Upper lobe of left lung (tissue), 6 donors: Measurements from ENCODE around the gene FAM168A. TPM values are rescaled to one million over a fixed set of nuclear protein-coding genes. Genes with fewer than 3 reads are reported as not detected.

ENCODE experiments used
- ATAC-seq, 2 donors: fragments of 200-7000 bp; cut with Tn5 transposase; one replicate each; pipeline ENCODE4 v1.9.1; 2022; ENCODE audit warnings: mild to moderate bottlenecking in 2 of 2, moderate library complexity in 2 of 2; ENCODE audit not compliant: low FRiP score in 2 of 2
- DNase-seq, 2 donors: peaks; one replicate each; pipeline ENCODE4 v3.0.0-alpha.2; 2019 to 2020
- H3K27ac ChIP-seq, 4 donors: fragments of 200-600 bp; sonication (generic); one replicate each; pipeline ENCODE4 v1.5.1; 2016 to 2019
- H3K27me3 ChIP-seq, 4 donors: fragments of 200-600 bp; sonication (generic); one replicate each; pipeline ENCODE4 v1.5.1; 2017 to 2019
- H3K36me3 ChIP-seq, 4 donors: fragments of 200-600 bp; sonication (generic); one replicate each; pipeline ENCODE4 v1.5.1; 2016 to 2019
- H3K4me1 ChIP-seq, 4 donors: fragments of 200-600 bp; sonication (generic); one replicate each; pipeline ENCODE4 v1.5.1; 2018 to 2019
- H3K4me3 ChIP-seq, 4 donors: fragments of 200-600 bp; sonication (generic); one replicate each; pipeline ENCODE4 v1.5.1; 2017 to 2019; ENCODE audit warnings: mild to moderate bottlenecking in 2 of 4, moderate library complexity in 1 of 4
- H3K9me3 ChIP-seq, 4 donors: fragments of 200-600 bp; sonication (generic); one replicate each; pipeline ENCODE4 v1.5.1; 2018 to 2019
- CTCF ChIP-seq, 6 experiments: fragments of 450-650 bp in 4 of 6; fragments of 200-600 bp in 2 of 6; sonication (generic) in 2 of 6; IDR thresholded peaks; one replicate each; pipeline ENCODE4 v1.5.1; 2016 to 2019; ENCODE audit warnings: antibody characterized with exemption in 6 of 6
- EP300 ChIP-seq, 4 donors: sonication (generic); formaldehyde crosslinking; IDR thresholded peaks; one replicate each; pipeline ENCODE4 v1.5.1; 2017; ENCODE audit warnings: antibody characterized with exemption in 4 of 4, control low read depth in 2 of 4
- POLR2A ChIP-seq, 4 donors: fragments of 450-650 bp; IDR thresholded peaks; one replicate each; pipeline ENCODE4 v1.5.1; 2016 to 2017; ENCODE audit warnings: antibody characterized with exemption in 4 of 4, mild to moderate bottlenecking in 2 of 4
- POLR2AphosphoS5 ChIP-seq, 2 donors: sonication (generic); formaldehyde crosslinking; IDR thresholded peaks; one replicate each; pipeline ENCODE4 v1.5.1; 2017; ENCODE audit warnings: antibody characterized with exemption in 2 of 2
- WGBS, 2 donors: methylation state at CpG; one replicate each; pipeline ENCODE4 v1.1.5; 2017 to 2018; 5-methylcytosine and 5-hydroxymethylcytosine counted together
- total RNA-seq, 6 donors: library from RNA; depleted of rRNA in 4 of 6; stranded (reverse); fragments of >200 nt in 4 of 6; gene quantifications; one replicate each; pipeline versions ENCODE4 v1.1.0 to v1.2.1, GENCODE V29; 2016 to 2021
- donor health status: DM: no; HTN: no; CAD: no; lungs with moderate emphysema.
- donor health status: DM: no; HTN: yes; CAD: no; lungs with severe emphysema.

The FAM168A gene
- total RNA-seq, 6 donors from 2014 or later = 15.7 to 30.7 (median 24.1) TPM

GRCh38 chr11:73528483-73529203, 69.3 kb downstream of the FAM168A start:
- H3K4me3 ChIP-seq = peak overlapping the region in 3 of 4 donors; percentile 13 to 35 (median 35)
- H3K36me3 ChIP-seq = no peaks in the 10 kb centered on the region
- peaks cover 22 to 27% (median 23%) of the 10 kb centered on the region in 4 donors for H3K4me1 ChIP-seq
- 11 to 15% methylated on average over 5 of the region's 5 CpGs for WGBS, 2 donors
- no peaks in the 10 kb centered on the region for H3K9me3 ChIP-seq
- TF ChIP-seq CTCF (IDR thresholded peaks at IDR 0.05) (no peak), POLR2A (IDR thresholded peaks at IDR 0.05) (no peak), EP300 (IDR thresholded peaks at IDR 0.05) (no peak), POLR2AphosphoS5 (IDR thresholded peaks at IDR 0.05) (no peak)
- H3K27ac ChIP-seq = peak overlapping the region in 3 of 4 donors; percentile 48 to 65 (median 58)
- H3K27me3 ChIP-seq = no peaks in the 10 kb centered on the region
- no peak for DNase-seq
- ATAC-seq = peak in 1 of 2 donors; percentile 40

DNA sequence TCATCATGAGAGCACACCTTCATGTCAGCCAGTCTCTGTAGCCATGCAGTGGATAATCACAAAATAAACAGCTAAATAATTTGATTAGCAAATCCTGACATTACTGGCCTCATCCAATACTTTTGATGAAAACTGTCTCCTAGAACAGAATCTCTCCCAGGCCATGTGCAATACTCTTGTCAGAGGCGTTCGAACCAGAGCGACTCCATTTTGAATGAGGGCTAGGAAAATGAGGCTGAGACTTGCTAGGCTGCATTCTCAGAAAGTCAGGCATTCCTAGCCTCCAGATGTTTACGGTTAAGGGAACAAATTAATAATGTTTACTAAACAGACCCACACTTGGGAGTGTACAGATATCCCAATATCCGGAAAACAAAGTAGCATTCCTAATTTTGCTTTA, 69.9 kb downstream of the FAM168A start:
- TF ChIP-seq EP300 (IDR thresholded peaks at IDR 0.05) (no peak), CTCF (IDR thresholded peaks at IDR 0.05) (no peak), POLR2AphosphoS5 (IDR thresholded peaks at IDR 0.05) (no peak), POLR2A (IDR thresholded peaks at IDR 0.05) (no peak)
- 83 to 86% methylated on average over 5 of the region's 5 CpGs for WGBS, 2 donors

DNA sequence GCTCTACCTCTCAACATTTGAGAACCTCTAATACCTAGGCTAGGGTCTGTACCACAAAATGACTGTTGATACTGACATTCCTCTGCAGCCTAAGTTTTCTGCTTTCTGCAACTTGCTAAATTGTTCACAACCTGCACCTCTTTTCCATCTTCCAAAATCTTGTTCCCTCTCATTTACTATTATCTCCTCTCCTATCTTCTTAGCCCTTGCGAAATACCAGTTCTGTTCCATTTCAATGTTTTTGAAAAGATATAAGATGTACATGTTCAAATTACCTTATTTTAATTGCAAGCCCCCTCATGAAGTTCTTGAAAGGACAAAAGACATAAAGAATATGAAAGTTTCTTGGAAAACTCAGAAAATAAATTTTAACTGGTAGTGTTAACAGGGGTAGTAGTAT, 72.3 kb downstream of the FAM168A start:
- no peak overlapping the region for H3K4me3 ChIP-seq
- H3K9me3 ChIP-seq = no peaks in the 10 kb centered on the region
- H3K4me1 ChIP-seq = peaks cover 22 to 27% (median 23%) of the 10 kb centered on the region in 4 donors
- H3K36me3 ChIP-seq = no peaks in the 10 kb centered on the region
- no peak for TF ChIP-seq POLR2AphosphoS5 (IDR thresholded peaks at IDR 0.05)
- no peak for TF ChIP-seq CTCF (IDR thresholded peaks at IDR 0.05)
- no peak for TF ChIP-seq EP300 (IDR thresholded peaks at IDR 0.05)
- no peak for TF ChIP-seq POLR2A (IDR thresholded peaks at IDR 0.05)
- 96 to 97% methylated on average over 1 of the region's 1 CpG for WGBS, 2 donors
- ATAC-seq = no peak
- no peak for DNase-seq
- no peak overlapping the region for H3K27ac ChIP-seq
- no peaks in the 10 kb centered on the region for H3K27me3 ChIP-seq

More for the DNA sequence above, 69.9 kb downstream of the FAM168A start:
- Histone ChIP-seq H3K27ac (no peak overlapping the region), H3K9me3 (no peaks in the 10 kb centered on the region), H3K36me3 (no peaks in the 10 kb centered on the region), H3K27me3 (no peaks in the 10 kb centered on the region), H3K4me3 (no peak overlapping the region), H3K4me1 (peaks cover 22 to 27% (median 23%) of the 10 kb centered on the region in 4 donors)
- ATAC-seq (no peak), DNase-seq (no peak)

DNA sequence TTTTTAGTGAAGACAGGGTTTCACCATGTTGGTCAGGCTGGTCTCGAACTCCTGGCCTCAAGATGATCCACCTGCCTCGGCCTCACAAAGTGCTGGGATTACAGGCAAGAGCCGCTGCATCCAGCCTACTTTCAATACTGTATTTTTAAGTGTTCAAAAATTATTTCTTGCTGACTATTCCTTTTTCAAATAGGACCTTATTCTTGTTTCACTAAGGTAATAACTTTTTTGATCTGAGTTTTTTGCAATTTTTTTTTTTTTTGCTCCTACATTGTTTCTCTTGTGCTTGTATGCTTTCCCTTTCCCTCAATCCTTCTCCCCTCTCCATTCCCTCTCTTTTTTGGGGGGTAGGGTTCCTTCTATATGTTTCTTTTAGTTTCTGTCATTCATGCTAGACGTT, 73.1 kb downstream of the FAM168A start:
- DNase-seq (no peak), ATAC-seq (no peak)
- peaks cover 22 to 27% (median 23%) of the 10 kb centered on the region in 4 donors for H3K4me1 ChIP-seq
- no peaks in the 10 kb centered on the region for H3K36me3 ChIP-seq
- no peaks in the 10 kb centered on the region for H3K27me3 ChIP-seq
- no peak for TF ChIP-seq POLR2AphosphoS5 (IDR thresholded peaks at IDR 0.05)
- TF ChIP-seq EP300 (IDR thresholded peaks at IDR 0.05) = no peak
- TF ChIP-seq POLR2A (IDR thresholded peaks at IDR 0.05) = no peak
- TF ChIP-seq CTCF (IDR thresholded peaks at IDR 0.05) = no peak
- H3K4me3 ChIP-seq = no peak overlapping the region
- WGBS, 2 donors = 96 to 99% methylated on average over 4 of the region's 4 CpGs
- H3K27ac ChIP-seq = no peak overlapping the region
- H3K9me3 ChIP-seq = no peaks in the 10 kb centered on the region

GRCh38 chr11:73521621-73522020, 76.3 kb downstream of the FAM168A start:
- Histone ChIP-seq H3K9me3 (no peaks in the 10 kb centered on the region), H3K27me3 (no peaks in the 10 kb centered on the region), H3K36me3 (no peaks in the 10 kb centered on the region), H3K4me1 (peaks cover 2 to 7% (median 4%) of the 10 kb centered on the region in 4 donors), H3K27ac (no peak overlapping the region), H3K4me3 (no peak overlapping the region)
- no peak for DNase-seq
- WGBS, 2 donors = 36 to 37% methylated on average over 1 of the region's 1 CpG
- no peak for TF ChIP-seq CTCF (IDR thresholded peaks at IDR 0.05)
- TF ChIP-seq POLR2AphosphoS5 (IDR thresholded peaks at IDR 0.05) = no peak
- TF ChIP-seq POLR2A (IDR thresholded peaks at IDR 0.05) = no peak
- TF ChIP-seq EP300 (IDR thresholded peaks at IDR 0.05) = no peak
- no peak for ATAC-seq
